ENCODE measurements around the gene KCNT1. TPM values are rescaled to one million over a fixed set of nuclear protein-coding genes. Genes with fewer than 3 reads are reported as not detected.
A peak's percentile ranks its signal among the peaks of the same experiment; 100 is the strongest.

Gene KCNT1
- total and polyA plus RNA-seq, 4 donors, result 9.5 to 24.7 (median 16.3) TPM

DNA sequence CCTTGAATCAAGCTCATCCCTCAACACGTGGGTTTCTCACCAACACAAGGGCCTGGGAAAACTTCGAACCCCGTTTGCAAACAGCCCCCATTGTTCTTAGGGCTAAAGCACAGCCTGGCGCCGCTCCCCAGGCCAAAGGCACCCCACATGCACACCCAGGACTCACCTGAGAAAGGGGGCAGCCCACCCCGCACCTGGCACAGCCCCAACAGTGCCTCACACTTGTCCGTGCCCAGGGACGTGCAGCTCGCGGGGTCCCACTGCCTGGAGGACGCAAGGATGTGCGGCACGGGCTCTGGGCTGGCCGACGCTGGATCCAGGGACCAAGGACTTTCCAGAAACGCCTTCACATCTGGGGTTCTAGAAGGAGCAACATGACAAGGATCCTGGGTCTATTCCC is 5.5 kb upstream of the KCNT1 start:
- H3K36me3 ChIP-seq (ENCODE audit: control insufficient read depth, insufficient read depth, low read length), result no peaks in the 10 kb centered on the region
- no peaks in the 10 kb centered on the region for H3K27me3 ChIP-seq (ENCODE audit: control insufficient read depth, insufficient read depth, low read length)
- H3K9me3 ChIP-seq (ENCODE audit: control insufficient read depth, insufficient read depth, low read length), result no peaks in the 10 kb centered on the region
- DNase-seq (ENCODE audit: low read depth in 4 of 6, low spot score in 6 of 6), result no peak
- H3K4me1 ChIP-seq (ENCODE audit: control insufficient read depth, insufficient read depth, low read length), result peaks cover 23% of the 10 kb centered on the region
- 76% methylated on average over 16 of the region's 16 CpGs for WGBS (ENCODE audit: insufficient coverage)
- no peak overlapping the region for H3K27ac ChIP-seq (ENCODE audit: low read depth, low read length)
- no peak overlapping the region for H3K4me3 ChIP-seq (ENCODE audit: low read depth, low read length)

DNA sequence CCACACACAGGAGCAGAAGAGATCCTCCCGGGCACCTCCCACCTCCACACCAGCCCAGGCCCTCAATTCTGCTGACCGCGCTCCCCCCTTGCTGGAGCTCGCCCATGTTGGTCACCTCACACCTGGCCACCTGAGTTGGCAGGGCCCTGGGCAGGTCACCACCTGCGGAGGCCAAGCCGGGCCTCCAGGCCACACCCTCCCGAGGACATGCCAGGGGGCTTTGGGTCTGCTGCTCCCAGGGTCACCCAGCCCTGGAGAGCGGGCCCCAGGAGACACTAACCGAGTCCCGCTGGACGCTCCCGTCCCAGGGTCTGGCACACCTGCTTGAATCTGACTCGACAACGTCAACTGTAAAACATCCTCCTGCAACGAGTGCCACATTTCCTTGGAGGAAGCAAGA is 4.8 kb upstream of the KCNT1 start:
- no peak overlapping the region for H3K27ac ChIP-seq (ENCODE audit: low read depth, low read length)
- no peaks in the 10 kb centered on the region for H3K36me3 ChIP-seq (ENCODE audit: control insufficient read depth, insufficient read depth, low read length)
- no peaks in the 10 kb centered on the region for H3K9me3 ChIP-seq (ENCODE audit: control insufficient read depth, insufficient read depth, low read length)
- H3K4me1 ChIP-seq (ENCODE audit: control insufficient read depth, insufficient read depth, low read length), result peaks cover 30% of the 10 kb centered on the region
- no peak for DNase-seq (ENCODE audit: low read depth in 4 of 6, low spot score in 6 of 6)
- peaks cover 2% of the 10 kb centered on the region for H3K27me3 ChIP-seq (ENCODE audit: control insufficient read depth, insufficient read depth, low read length)
- WGBS (ENCODE audit: insufficient coverage), result 80% methylated on average over 15 of the region's 15 CpGs
- H3K4me3 ChIP-seq (ENCODE audit: low read depth, low read length), result no peak overlapping the region

GRCh38 chr9:135698236-135698635 is 3.7 kb upstream of the KCNT1 start:
- H3K9me3 ChIP-seq (ENCODE audit: control insufficient read depth, insufficient read depth, low read length), result no peaks in the 10 kb centered on the region
- H3K36me3 ChIP-seq (ENCODE audit: control insufficient read depth, insufficient read depth, low read length), result no peaks in the 10 kb centered on the region
- no peak overlapping the region for H3K27ac ChIP-seq (ENCODE audit: low read depth, low read length)
- peaks cover 12% of the 10 kb centered on the region for H3K27me3 ChIP-seq (ENCODE audit: control insufficient read depth, insufficient read depth, low read length)
- no peak overlapping the region for H3K4me3 ChIP-seq (ENCODE audit: low read depth, low read length)
- WGBS (ENCODE audit: insufficient coverage), result 80% methylated on average over 21 of the region's 21 CpGs
- peaks cover 24% of the 10 kb centered on the region for H3K4me1 ChIP-seq (ENCODE audit: control insufficient read depth, insufficient read depth, low read length)
- DNase-seq (ENCODE audit: low read depth in 4 of 6, low spot score in 6 of 6), result no peak

DNA sequence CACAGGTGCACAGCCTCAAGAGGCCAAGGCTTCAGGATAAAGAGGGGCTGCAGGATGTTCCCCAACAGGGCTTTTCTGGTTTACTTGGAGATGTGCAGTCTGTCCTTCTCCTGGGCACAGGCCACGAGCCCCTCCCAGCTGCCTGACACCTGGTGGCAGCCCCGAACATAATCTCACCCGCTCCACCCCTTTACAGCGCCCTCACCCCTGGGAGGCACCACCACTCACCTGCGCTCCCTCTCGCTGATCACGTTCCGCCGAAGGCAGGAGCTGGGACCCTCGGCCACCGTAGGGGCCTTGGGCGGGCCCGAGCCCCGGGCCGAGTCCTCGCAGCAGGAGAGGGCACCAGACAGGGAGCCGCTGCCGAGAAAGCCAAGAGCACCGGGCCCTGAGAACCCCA is 3.2 kb upstream of the KCNT1 start:
- no peak for DNase-seq (ENCODE audit: low read depth in 4 of 6, low spot score in 6 of 6)
- Histone ChIP-seq H3K36me3 (ENCODE audit: control insufficient read depth, insufficient read depth, low read length) (no peaks in the 10 kb centered on the region), H3K27ac (ENCODE audit: low read depth, low read length) (no peak overlapping the region), H3K4me1 (ENCODE audit: control insufficient read depth, insufficient read depth, low read length) (peaks cover 21% of the 10 kb centered on the region), H3K9me3 (ENCODE audit: control insufficient read depth, insufficient read depth, low read length) (no peaks in the 10 kb centered on the region), H3K4me3 (ENCODE audit: low read depth, low read length) (no peak overlapping the region), H3K27me3 (ENCODE audit: control insufficient read depth, insufficient read depth, low read length) (peaks cover 16% of the 10 kb centered on the region)
- 79% methylated on average over 19 of the region's 19 CpGs for WGBS (ENCODE audit: insufficient coverage)

DNA sequence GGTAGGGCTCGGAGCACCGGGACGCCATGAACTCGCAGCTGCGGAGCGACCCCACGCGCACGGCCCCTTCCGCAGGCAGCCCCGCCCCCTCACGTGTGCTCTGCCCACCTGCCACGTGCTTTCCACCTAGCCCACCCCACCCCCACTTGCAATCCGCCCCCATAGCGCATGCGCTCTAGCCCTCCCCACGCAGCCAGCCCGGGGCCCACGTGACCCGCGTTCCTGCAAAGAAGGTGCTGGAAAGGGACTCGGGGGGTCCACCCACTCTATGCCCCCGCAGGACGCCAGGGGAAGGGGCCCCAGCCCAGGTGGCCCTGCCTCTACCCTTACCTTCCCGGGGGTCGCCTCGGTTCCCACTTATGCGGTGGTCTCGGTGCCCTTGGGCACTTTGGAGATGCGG is 2.5 kb upstream of the KCNT1 start, which contains the start of gene SOHLH1:
Gene SOHLH1, minus strand, starts transcription at position 42 of the 400 bp plus-strand sequence. Its CDS starts 14 bp downstream, at position 28.
- Histone ChIP-seq H3K4me3 (ENCODE audit: low read depth, low read length) (no peak within 1 kb of the TSS), H3K4me1 (ENCODE audit: control insufficient read depth, insufficient read depth, low read length) (peaks cover 24% of the 10 kb centered on the region), H3K27me3 (ENCODE audit: control insufficient read depth, insufficient read depth, low read length) (peaks cover 19% of the 10 kb centered on the region), H3K36me3 (ENCODE audit: control insufficient read depth, insufficient read depth, low read length) (no peaks in the 10 kb centered on the region), H3K27ac (ENCODE audit: low read depth, low read length) (no peak within 1 kb of the TSS), H3K9me3 (ENCODE audit: control insufficient read depth, insufficient read depth, low read length) (no peaks in the 10 kb centered on the region)
- no peak for DNase-seq (ENCODE audit: low read depth in 4 of 6, low spot score in 6 of 6)
- 83% methylated on average over 23 of the region's 30 CpGs for WGBS (ENCODE audit: insufficient coverage)

DNA sequence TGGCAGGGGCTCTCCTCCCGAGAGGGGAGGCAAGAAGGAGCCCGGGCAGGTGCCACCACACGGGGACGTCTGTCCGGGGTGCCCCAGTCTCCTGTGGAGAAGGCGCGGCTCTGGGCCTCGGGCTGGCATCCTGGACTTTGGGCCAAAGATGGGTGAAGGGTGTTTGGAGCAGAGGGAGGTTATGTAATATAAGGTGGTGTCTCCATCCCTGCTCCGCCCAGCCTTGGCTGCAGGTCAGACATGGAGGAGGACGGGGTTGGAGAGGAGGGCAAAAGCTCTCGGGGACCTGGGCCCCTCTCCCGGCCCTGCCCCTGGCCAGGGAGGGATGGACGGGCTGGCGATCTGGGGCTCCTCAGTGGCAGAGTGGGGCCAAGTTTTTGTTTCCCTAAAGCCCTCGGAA is 1.5 kb upstream of the KCNT1 start:
- H3K4me3 ChIP-seq (ENCODE audit: low read depth, low read length), result no peak overlapping the region
- H3K27me3 ChIP-seq (ENCODE audit: control insufficient read depth, insufficient read depth, low read length), result peaks cover 19% of the 10 kb centered on the region
- peaks cover 28% of the 10 kb centered on the region for H3K4me1 ChIP-seq (ENCODE audit: control insufficient read depth, insufficient read depth, low read length)
- no peaks in the 10 kb centered on the region for H3K36me3 ChIP-seq (ENCODE audit: control insufficient read depth, insufficient read depth, low read length)
- DNase-seq (ENCODE audit: low read depth in 4 of 6, low spot score in 6 of 6), result no peak
- no peak overlapping the region for H3K27ac ChIP-seq (ENCODE audit: low read depth, low read length)
- H3K9me3 ChIP-seq (ENCODE audit: control insufficient read depth, insufficient read depth, low read length), result no peaks in the 10 kb centered on the region
- 76% methylated on average over 15 of the region's 15 CpGs for WGBS (ENCODE audit: insufficient coverage)

DNA sequence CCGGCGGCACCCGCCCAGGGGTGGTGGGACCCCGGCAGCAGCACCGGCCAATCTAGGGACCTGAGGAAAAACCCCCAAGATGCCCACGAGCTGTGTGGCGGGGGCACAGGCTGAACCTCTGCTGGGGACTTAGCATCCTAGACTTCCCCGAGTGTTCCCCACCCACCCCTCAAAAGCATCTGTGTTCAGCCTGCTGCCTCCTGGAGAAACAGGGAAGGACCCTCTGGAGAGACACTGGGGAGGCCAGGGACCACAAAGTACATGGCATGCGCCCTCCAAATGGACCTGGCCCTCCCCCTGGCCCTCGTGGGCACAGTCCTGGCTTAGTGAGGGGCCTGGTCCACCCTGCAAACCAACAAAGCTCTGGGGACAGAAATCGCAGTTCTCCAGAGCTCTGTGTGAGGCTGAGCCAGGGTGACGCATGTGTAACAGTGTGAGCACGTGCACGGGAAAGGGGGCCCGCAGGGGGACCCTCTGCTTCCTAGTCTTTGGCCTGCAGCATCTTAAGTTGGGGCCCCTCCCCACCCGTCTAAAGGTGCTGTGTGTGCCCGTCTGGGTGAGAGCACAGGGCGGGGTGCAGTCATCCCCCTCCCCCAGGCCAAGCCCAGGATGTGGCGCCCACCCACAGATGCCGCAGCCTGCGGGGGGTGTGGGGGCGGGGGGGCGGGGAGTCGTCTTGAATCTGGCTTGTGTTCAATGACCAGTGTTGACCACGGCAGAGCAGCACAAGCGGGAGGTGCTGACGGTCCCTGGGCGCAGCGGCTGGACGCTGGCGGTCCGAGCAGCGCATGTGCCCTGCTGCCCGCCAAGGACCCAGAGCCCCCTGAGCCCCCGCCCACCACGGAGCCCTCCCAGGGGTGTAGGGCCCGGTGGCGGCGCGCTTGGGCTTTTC is 672 bp upstream of the KCNT1 start:
- peak in 1 of 6 donors; percentile 42 for DNase-seq (ENCODE audit: low read depth in 4 of 6, low spot score in 6 of 6)
- Histone ChIP-seq H3K27ac (ENCODE audit: low read depth, low read length) (no peak overlapping the region), H3K4me1 (ENCODE audit: control insufficient read depth, insufficient read depth, low read length) (peaks cover 28% of the 10 kb centered on the region), H3K4me3 (ENCODE audit: low read depth, low read length) (no peak overlapping the region), H3K27me3 (ENCODE audit: control insufficient read depth, insufficient read depth, low read length) (peaks cover 19% of the 10 kb centered on the region), H3K9me3 (ENCODE audit: control insufficient read depth, insufficient read depth, low read length) (no peaks in the 10 kb centered on the region), H3K36me3 (ENCODE audit: control insufficient read depth, insufficient read depth, low read length) (no peaks in the 10 kb centered on the region)
- 24% methylated on average over 36 of the region's 40 CpGs for WGBS (ENCODE audit: insufficient coverage)

- Histone ChIP-seq H3K9me3 (ENCODE audit: control insufficient read depth, insufficient read depth, low read length) (no peaks in the 10 kb centered on the region), H3K4me1 (ENCODE audit: control insufficient read depth, insufficient read depth, low read length) (peaks cover 39% of the 10 kb centered on the region), H3K27me3 (ENCODE audit: control insufficient read depth, insufficient read depth, low read length) (peaks cover 19% of the 10 kb centered on the region), H3K36me3 (ENCODE audit: control insufficient read depth, insufficient read depth, low read length) (no peaks in the 10 kb centered on the region), H3K27ac (ENCODE audit: low read depth, low read length) (no peak overlapping the region), H3K4me3 (ENCODE audit: low read depth, low read length) (no peak overlapping the region)
- WGBS (ENCODE audit: insufficient coverage), result 20% methylated on average over 14 of the region's 14 CpGs
- DNase-seq (ENCODE audit: low read depth in 4 of 6, low spot score in 6 of 6), result no peak
These were observed 1.7 kb downstream of the KCNT1 start for GRCh38 chr9:135703726-135704125.

DNA sequence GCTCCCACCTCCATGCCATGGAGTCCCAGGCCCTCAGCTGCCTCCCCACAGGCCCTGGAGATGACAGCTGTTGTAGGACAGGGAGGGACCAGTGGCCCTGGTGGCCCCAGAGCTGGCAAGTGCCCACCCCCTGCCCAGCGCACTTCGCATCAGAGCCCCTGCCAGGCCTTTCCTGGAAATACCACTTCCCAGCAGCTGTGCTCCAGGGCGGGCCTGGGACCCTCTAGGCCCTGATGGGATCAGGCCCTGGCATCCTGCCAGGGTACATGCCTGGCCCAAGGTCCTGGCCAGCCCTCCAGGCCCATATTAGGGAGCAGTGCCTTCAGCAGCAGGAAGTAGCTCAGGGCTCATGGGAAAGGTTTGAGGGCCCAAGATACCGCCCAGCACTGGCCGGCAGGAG is 2.5 kb downstream of the KCNT1 start:
- Histone ChIP-seq H3K27ac (ENCODE audit: low read depth, low read length) (no peak overlapping the region), H3K4me3 (ENCODE audit: low read depth, low read length) (no peak overlapping the region), H3K9me3 (ENCODE audit: control insufficient read depth, insufficient read depth, low read length) (no peaks in the 10 kb centered on the region), H3K27me3 (ENCODE audit: control insufficient read depth, insufficient read depth, low read length) (peaks cover 19% of the 10 kb centered on the region), H3K36me3 (ENCODE audit: control insufficient read depth, insufficient read depth, low read length) (no peaks in the 10 kb centered on the region), H3K4me1 (ENCODE audit: control insufficient read depth, insufficient read depth, low read length) (peaks cover 39% of the 10 kb centered on the region)
- DNase-seq (ENCODE audit: low read depth in 4 of 6, low spot score in 6 of 6), result no peak
- 86% methylated on average over 5 of the region's 5 CpGs for WGBS (ENCODE audit: insufficient coverage)

- Histone ChIP-seq H3K4me3 (ENCODE audit: low read depth, low read length) (no peak overlapping the region), H3K4me1 (ENCODE audit: control insufficient read depth, insufficient read depth, low read length) (peaks cover 39% of the 10 kb centered on the region), H3K9me3 (ENCODE audit: control insufficient read depth, insufficient read depth, low read length) (no peaks in the 10 kb centered on the region), H3K27ac (ENCODE audit: low read depth, low read length) (no peak overlapping the region), H3K27me3 (ENCODE audit: control insufficient read depth, insufficient read depth, low read length) (peaks cover 19% of the 10 kb centered on the region), H3K36me3 (ENCODE audit: control insufficient read depth, insufficient read depth, low read length) (no peaks in the 10 kb centered on the region)
- WGBS (ENCODE audit: insufficient coverage), result 68% methylated on average over 14 of the region's 14 CpGs
- DNase-seq (ENCODE audit: low read depth in 4 of 6, low spot score in 6 of 6), result no peak
These were observed 3.4 kb downstream of the KCNT1 start for GRCh38 chr9:135705376-135705775.
